Amygdala (tissue), 56 donors: ENCODE results near the gene KLHL11.
"Not testable (repeated sequence)": the region's sequence is repeated elsewhere in the genome, so short reads cannot be mapped to it uniquely, and the experiment has no call there.

Experiments
- DNase-seq, 56 donors: peaks; one replicate each; lab custom pipeline; 2025; lab: John Stamatoyannopoulos, UW

The KLHL11 gene

GRCh38 chr17:41840781-41841180 lies 24.4 kb downstream of the KLHL11 start:
- not testable (repeated sequence) for DNase-seq

- DNase-seq: not testable (repeated sequence)
Measured at GRCh38 chr17:41839448-41839847, 25.8 kb downstream of the KLHL11 start.

- no peak for DNase-seq
Measured at GRCh38 chr17:41837761-41838538, 27.3 kb downstream of the KLHL11 start, which contains the start of gene KLHL10. KLHL10 (plus strand) TSS chr17:41837825; CDS start chr17:41837933, 108 bp downstream.

GRCh38 chr17:41836550-41837196 lies 28.6 kb downstream of the KLHL11 start:
- DNase-seq: peak in 1 of 56 donors; percentile 10

- DNase-seq: peak in 43 of 56 donors; percentile 10 to 71 (median 42)
Measured at GRCh38 chr17:41835800-41836549, 29.2 kb downstream of the KLHL11 start, which contains the start of gene NT5C3B. NT5C3B (minus strand) TSS chr17:41836232; CDS start chr17:41836193, 39 bp downstream.

- peak in 3 of 56 donors; percentile 10 to 42 (median 20) for DNase-seq
Measured at GRCh38 chr17:41835214-41835799, 29.9 kb downstream of the KLHL11 start.

GRCh38 chr17:41829961-41830360 lies 35.3 kb downstream of the KLHL11 start:
- not testable (repeated sequence) for DNase-seq

GRCh38 chr17:41825175-41825845 lies 39.9 kb downstream of the KLHL11 start:
- DNase-seq: no peak

GRCh38 chr17:41824086-41824485 lies 41.1 kb downstream of the KLHL11 start:
- DNase-seq: no peak

- no peak for DNase-seq
Measured at GRCh38 chr17:41823580-41823979, 41.6 kb downstream of the KLHL11 start.

GRCh38 chr17:41823141-41823524 lies 42.1 kb downstream of the KLHL11 start:
- DNase-seq: no peak

GRCh38 chr17:41822216-41823140 lies 42.7 kb downstream of the KLHL11 start:
- DNase-seq: no peak

- no peak for DNase-seq
Measured at GRCh38 chr17:41821776-41822175, 43.4 kb downstream of the KLHL11 start.

GRCh38 chr17:41818024-41818423 lies 47.2 kb downstream of the KLHL11 start:
- no peak for DNase-seq

- no peak for DNase-seq
Measured at GRCh38 chr17:41816637-41817320, 48.4 kb downstream of the KLHL11 start.

GRCh38 chr17:41814195-41814594 lies 51.0 kb downstream of the KLHL11 start:
- no peak for DNase-seq

GRCh38 chr17:41813699-41814124 lies 51.5 kb downstream of the KLHL11 start:
- DNase-seq: no peak

- DNase-seq: no peak
Measured at GRCh38 chr17:41813152-41813680, 52.0 kb downstream of the KLHL11 start.
